SW 1271 (cell line): Measurements from ENCODE around the gene PYURF.

Experiments
- DNase-seq, 2 experiments: peaks; one replicate each; lab custom pipeline; 2025; lab: John Stamatoyannopoulos, UW

Gene PYURF

GRCh38 chr4:88511236-88511635, 12.3 kb downstream of the PYURF start:
- peak in 1 of 2 experiments; percentile 24 for DNase-seq

- no peak for DNase-seq
These were observed 20.2 kb downstream of the PYURF start for GRCh38 chr4:88503344-88503743.

- DNase-seq, result no peak
These were observed 25.6 kb downstream of the PYURF start for GRCh38 chr4:88497859-88498409.

- no peak for DNase-seq
These were observed 34.3 kb downstream of the PYURF start for GRCh38 chr4:88489100-88489761.

- DNase-seq, result no peak
These were observed 42.0 kb downstream of the PYURF start for GRCh38 chr4:88481537-88481936.

GRCh38 chr4:88478247-88478646, 45.3 kb downstream of the PYURF start:
- DNase-seq, result no peak

GRCh38 chr4:88477229-88477860, 46.2 kb downstream of the PYURF start:
- no peak for DNase-seq
